Measurements from ENCODE around the gene SCARB1. TPM values are rescaled to one million over a fixed set of nuclear protein-coding genes. Genes with fewer than 3 reads are reported as not detected.

The SCARB1 gene
- total and polyA plus RNA-seq, 5 donors from 2014 or later, result 0.52 to 1.2 (median 0.75) TPM

DNA sequence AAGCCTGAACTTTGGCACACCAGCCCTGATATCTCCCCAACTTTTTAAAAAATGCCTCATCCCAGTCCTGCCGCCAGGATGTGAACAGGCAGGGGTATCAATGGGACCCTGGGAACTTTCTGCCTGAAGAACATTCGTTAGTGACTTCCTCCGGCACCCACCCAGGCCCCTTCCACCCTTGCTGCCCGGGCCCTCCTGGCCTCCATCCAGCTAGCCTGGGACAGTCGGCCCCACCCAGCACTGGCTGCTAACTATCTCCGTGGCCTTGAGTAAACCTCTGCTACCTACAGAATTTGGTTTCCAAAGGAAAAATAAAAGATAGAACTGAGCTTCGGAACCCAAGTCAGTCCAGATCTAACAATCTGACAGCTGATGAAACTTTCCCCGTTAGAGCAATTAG lies 14.3 kb downstream of the SCARB1 start:
- no peak for ATAC-seq (ENCODE audit: low read depth in 2 of 2)
- peaks cover 0 to 3% (median 1%) of the 10 kb centered on the region in 4 donors for H3K4me1 Mint-ChIP-seq
- H3K36me3 ChIP-seq (ENCODE audit: control insufficient read depth, insufficient read depth, low read length), result no peaks in the 10 kb centered on the region
- H3K4me3 ChIP-seq (ENCODE audit: low read depth, low read length), result no peak overlapping the region
- H3K4me1 ChIP-seq (ENCODE audit: control insufficient read depth, insufficient read depth, low read length, poor library complexity, severe bottlenecking), result no peaks in the 10 kb centered on the region
- H3K4me3 Mint-ChIP-seq, result no peak overlapping the region
- H3K9me3 ChIP-seq (ENCODE audit: control insufficient read depth in 2 of 2, low read length in 2 of 2), result no peaks in the 10 kb centered on the region
- no peak overlapping the region for H3K27ac Mint-ChIP-seq
- no peaks in the 10 kb centered on the region for H3K27me3 ChIP-seq (ENCODE audit: control insufficient read depth, insufficient read depth, low read length)
- DNase-seq, result no peak
- H3K27ac ChIP-seq (ENCODE audit: insufficient read depth, low read length, poor library complexity, severe bottlenecking), result no peak overlapping the region
- H3K9me3 Mint-ChIP-seq, result peaks cover 0 to 1% (median 0%) of the 10 kb centered on the region in 7 donors
- H3K36me3 Mint-ChIP-seq, result no peaks in the 10 kb centered on the region
- peaks cover 4% of the 10 kb centered on the region for H3K27me3 Mint-ChIP-seq

DNA sequence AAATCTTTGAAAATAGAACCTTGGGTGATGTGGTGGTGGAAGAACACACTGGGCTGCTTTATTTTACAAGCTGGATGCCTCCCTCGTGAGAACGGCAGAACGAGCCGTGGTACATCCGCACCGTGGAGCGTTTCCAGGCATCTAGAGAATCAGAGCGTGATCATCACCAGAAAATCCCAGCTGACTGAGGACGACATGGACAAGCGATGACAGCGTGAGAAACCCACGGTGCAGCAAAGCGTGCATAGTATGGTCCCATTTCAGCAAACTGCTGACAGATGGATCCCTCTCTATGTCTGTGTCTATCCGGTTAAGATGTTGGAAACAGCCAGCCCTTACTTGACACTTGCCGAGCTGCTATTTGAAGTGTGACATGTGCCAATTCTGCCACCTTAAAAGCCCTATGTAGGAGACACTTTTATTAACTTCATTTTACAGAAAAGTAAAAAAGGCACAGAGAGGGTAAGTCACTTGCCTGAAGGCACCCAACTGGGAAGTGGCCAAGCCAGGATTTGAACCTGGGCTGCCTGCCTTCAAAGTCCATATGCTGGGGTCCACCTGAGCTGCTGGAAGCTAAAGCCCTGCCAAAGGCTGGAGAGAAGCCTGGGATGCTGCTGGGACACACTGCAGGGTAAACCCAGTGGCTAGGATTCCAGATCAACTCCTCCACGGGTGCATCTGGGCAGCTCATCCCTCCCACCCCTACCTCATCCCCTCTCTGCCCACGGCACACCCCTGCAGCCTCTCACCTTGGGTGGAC lies 14.9 kb downstream of the SCARB1 start:
- H3K27ac Mint-ChIP-seq, result no peak overlapping the region
- no peak overlapping the region for H3K4me3 Mint-ChIP-seq
- no peaks in the 10 kb centered on the region for H3K36me3 Mint-ChIP-seq

DNA sequence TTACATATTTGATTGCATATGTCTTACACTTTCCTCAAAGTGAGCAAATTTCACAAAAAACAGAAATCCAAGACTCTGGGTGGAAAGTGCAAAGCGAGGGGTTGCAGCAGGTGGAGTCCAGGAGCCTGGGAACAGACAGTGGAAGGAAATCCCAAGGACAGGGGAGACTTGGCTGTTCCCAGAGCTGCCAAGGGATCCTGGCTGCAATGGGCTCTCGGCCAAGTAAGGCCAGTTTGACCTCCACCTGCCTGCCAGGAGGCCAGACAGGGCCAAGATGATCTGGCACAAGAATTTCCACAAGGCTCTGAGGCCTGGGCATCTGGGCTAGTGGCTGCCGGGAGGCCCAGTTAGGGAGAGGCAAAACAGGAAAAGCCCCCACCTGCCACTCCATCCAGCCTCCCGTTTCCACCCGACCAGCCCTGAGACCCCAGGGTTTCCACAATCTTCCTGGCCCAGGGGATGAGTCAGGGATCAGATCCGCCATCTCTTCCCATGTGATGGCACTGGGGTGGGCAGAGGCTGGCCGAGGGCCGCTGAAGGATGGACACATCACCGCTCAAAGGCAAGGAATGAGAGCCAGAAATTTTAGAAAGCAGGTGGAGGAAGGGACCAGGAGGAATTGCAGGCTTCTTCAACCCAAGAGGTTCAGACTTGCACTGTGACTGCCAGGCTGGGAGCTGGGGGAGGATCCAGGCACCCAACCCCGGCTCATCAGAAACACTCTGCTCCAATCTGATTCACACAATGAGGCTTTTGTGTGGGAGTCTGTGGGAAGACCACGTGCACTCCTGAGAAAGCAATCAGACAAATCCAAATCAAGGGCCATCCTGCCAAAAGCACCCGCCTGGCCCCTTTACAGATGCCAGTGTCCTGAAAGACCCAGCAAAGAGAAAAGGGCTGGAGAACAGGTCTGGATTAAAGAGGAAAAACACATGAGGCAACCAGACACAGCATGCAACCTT lies 16.3 kb downstream of the SCARB1 start:
- H3K4me1 Mint-ChIP-seq, result peaks cover 0 to 3% (median 1%) of the 10 kb centered on the region in 4 donors
- Histone ChIP-seq H3K9me3 (ENCODE audit: control insufficient read depth in 2 of 2, low read length in 2 of 2) (no peaks in the 10 kb centered on the region), H3K4me3 (ENCODE audit: low read depth, low read length) (no peak overlapping the region), H3K4me1 (ENCODE audit: control insufficient read depth, insufficient read depth, low read length, poor library complexity, severe bottlenecking) (no peaks in the 10 kb centered on the region), H3K27me3 (ENCODE audit: control insufficient read depth, insufficient read depth, low read length) (no peaks in the 10 kb centered on the region), H3K36me3 (ENCODE audit: control insufficient read depth, insufficient read depth, low read length) (no peaks in the 10 kb centered on the region), H3K27ac (ENCODE audit: insufficient read depth, low read length, poor library complexity, severe bottlenecking) (no peak overlapping the region)
- no peaks in the 10 kb centered on the region for H3K9me3 Mint-ChIP-seq
- DNase-seq (no peak), ATAC-seq (ENCODE audit: low read depth in 2 of 2) (peak in 1 of 2 donors; percentile 8)
- peaks cover 4% of the 10 kb centered on the region for H3K27me3 Mint-ChIP-seq
- no peak overlapping the region for H3K4me3 Mint-ChIP-seq
- no peaks in the 10 kb centered on the region for H3K36me3 Mint-ChIP-seq
- no peak overlapping the region for H3K27ac Mint-ChIP-seq

More for the DNA sequence above, 14.9 kb downstream of the SCARB1 start:
- peaks cover 0 to 1% (median 0%) of the 10 kb centered on the region in 7 donors for H3K9me3 Mint-ChIP-seq
- H3K4me1 Mint-ChIP-seq, result peaks cover 0 to 3% (median 1%) of the 10 kb centered on the region in 4 donors
- ATAC-seq (ENCODE audit: low read depth in 2 of 2) (no peak), DNase-seq (no peak)
- no peaks in the 10 kb centered on the region for H3K27me3 ChIP-seq (ENCODE audit: control insufficient read depth, insufficient read depth, low read length)
- no peak overlapping the region for H3K27ac ChIP-seq (ENCODE audit: insufficient read depth, low read length, poor library complexity, severe bottlenecking)
- no peaks in the 10 kb centered on the region for H3K4me1 ChIP-seq (ENCODE audit: control insufficient read depth, insufficient read depth, low read length, poor library complexity, severe bottlenecking)
- H3K4me3 ChIP-seq (ENCODE audit: low read depth, low read length), result no peak overlapping the region
- no peaks in the 10 kb centered on the region for H3K9me3 ChIP-seq (ENCODE audit: control insufficient read depth in 2 of 2, low read length in 2 of 2)
- peaks cover 4% of the 10 kb centered on the region for H3K27me3 Mint-ChIP-seq
- no peaks in the 10 kb centered on the region for H3K36me3 ChIP-seq (ENCODE audit: control insufficient read depth, insufficient read depth, low read length)

DNA sequence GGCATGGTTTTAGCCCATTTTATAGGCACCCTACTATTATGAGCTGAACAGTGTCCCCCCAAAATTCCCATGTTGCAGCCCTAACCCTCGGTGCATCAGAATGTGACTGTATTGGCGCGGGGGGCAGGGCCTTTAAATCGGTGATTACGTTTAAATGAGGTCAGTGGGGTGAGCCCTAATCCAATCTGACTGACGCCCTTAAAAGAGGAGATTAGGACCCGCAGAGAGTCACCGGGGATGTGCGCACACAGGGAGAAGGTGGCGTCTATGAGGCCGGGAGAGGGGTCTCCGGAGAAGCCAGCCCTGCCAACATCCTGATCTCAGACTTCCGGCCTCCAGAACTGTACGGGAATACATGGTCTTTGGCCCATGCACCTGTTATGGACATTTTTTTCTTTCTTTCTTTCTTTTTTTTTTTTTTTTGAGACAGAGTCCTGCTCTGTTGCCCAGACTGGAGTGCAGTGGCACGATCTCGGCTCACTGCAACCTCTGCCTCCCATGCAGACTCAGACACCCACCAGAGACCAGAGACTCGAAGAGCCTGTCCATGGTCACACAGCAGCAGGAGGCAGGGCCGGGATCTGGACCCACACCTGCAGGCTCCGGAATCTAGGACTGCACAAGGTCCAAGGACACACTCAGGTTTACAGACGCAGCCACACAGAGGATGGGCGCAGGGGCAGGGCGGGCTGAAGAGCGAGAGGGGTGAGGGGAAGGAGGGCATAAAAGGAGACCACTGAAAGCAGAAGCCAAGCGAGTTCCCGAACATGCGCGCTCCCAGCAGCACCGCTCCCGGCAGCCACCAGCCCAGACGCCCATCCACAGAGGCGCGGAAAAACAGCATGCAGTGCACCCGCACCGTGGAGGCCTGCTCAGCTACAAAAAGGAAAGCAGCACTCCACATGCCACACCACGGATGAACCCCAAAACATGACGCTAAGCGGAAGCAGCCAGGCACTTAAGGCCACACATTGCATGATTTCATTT lies 19.0 kb downstream of the SCARB1 start:
- no peaks in the 10 kb centered on the region for H3K36me3 ChIP-seq (ENCODE audit: control insufficient read depth, insufficient read depth, low read length)
- H3K27me3 ChIP-seq (ENCODE audit: control insufficient read depth, insufficient read depth, low read length), result no peaks in the 10 kb centered on the region
- ATAC-seq (ENCODE audit: low read depth in 2 of 2) (no peak), DNase-seq (no peak)
- no peak overlapping the region for H3K27ac ChIP-seq (ENCODE audit: insufficient read depth, low read length, poor library complexity, severe bottlenecking)
- Mint-ChIP-seq H3K4me3 (no peak overlapping the region), H3K27me3 (peaks cover 4% of the 10 kb centered on the region), H3K27ac (no peak overlapping the region), H3K36me3 (no peaks in the 10 kb centered on the region), H3K9me3 (no peaks in the 10 kb centered on the region), H3K4me1 (peaks cover 0 to 2% (median 0%) of the 10 kb centered on the region in 4 donors)
- H3K9me3 ChIP-seq (ENCODE audit: control insufficient read depth in 2 of 2, low read length in 2 of 2), result no peaks in the 10 kb centered on the region
- no peak overlapping the region for H3K4me3 ChIP-seq (ENCODE audit: low read depth, low read length)
- H3K4me1 ChIP-seq (ENCODE audit: control insufficient read depth, insufficient read depth, low read length, poor library complexity, severe bottlenecking), result no peaks in the 10 kb centered on the region

DNA sequence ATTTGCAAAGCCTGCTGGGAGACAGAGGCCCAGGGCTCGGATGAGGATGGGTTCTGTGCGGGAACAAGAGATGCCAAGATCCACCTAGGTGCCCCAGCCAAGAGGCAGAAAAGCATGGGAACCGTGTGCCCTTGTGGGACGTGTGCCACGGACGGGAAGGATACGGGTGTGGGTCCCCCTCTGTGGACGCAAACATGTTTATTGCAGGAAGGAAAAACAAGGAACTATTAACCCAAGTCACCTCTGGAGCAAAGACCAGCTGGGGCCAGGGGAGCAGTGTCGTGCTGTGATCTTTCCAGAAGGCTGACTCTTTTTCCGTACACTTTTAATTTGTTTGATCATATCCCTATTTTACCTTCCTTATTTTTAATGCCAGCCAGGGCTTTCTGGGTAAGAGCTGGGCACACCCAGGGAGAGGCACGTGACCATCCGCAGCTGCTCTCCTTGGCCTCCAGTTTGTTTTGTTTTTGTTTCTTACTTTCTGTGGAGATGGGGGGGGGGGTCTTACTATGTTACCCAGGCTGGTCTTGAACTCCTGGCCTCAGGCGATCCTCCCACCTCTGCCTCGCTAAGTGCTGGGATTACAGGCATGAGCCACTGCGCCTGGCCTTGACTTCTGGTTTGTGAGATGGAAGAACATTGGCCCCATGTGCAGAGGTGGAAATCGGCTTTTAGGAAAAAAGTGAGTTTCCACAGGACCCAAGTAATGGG lies 20.7 kb downstream of the SCARB1 start:
- Mint-ChIP-seq H3K4me3 (no peak overlapping the region), H3K4me1 (peaks cover 0 to 2% (median 0%) of the 10 kb centered on the region in 4 donors), H3K36me3 (no peaks in the 10 kb centered on the region), H3K27ac (no peak overlapping the region), H3K27me3 (peaks cover 7% of the 10 kb centered on the region), H3K9me3 (no peaks in the 10 kb centered on the region)
- Histone ChIP-seq H3K4me3 (ENCODE audit: low read depth, low read length) (no peak overlapping the region), H3K9me3 (ENCODE audit: control insufficient read depth in 2 of 2, low read length in 2 of 2) (no peaks in the 10 kb centered on the region), H3K27me3 (ENCODE audit: control insufficient read depth, insufficient read depth, low read length) (no peaks in the 10 kb centered on the region), H3K4me1 (ENCODE audit: control insufficient read depth, insufficient read depth, low read length, poor library complexity, severe bottlenecking) (no peaks in the 10 kb centered on the region), H3K36me3 (ENCODE audit: control insufficient read depth, insufficient read depth, low read length) (no peaks in the 10 kb centered on the region), H3K27ac (ENCODE audit: insufficient read depth, low read length, poor library complexity, severe bottlenecking) (no peak overlapping the region)
- DNase-seq, result no peak
- no peak for ATAC-seq (ENCODE audit: low read depth in 2 of 2)

DNA sequence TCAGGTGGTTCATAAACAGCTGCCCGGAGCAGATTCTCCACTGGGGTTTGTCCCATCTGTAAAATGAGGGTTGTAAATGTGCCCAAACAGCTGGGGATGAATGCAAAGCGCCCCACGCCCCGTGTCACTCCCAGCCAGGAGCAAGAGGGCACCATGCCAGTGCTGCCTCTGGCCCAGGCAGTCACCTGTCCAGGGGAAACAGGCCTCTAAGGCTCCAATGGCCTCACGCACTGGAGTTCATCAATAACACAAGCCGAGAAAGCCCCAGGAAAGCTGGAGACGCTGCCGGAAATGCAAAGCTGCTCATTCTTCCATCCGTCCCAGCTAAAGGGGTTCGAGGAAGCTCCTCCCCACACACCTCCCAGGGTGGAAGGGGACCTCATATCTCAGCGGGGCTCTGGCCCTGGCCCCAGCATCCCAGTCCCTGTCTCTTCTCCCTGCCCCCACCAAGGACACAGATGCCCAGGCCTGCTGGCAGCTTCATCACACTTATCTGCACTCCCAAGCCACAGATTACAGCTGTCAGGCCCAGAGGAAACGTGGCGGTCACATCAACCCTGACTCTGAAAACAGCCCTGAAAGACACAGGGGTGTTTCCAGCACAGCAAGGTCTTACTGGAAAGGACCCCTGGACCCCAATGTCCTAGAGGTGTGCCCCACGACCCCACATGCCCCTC lies 21.5 kb downstream of the SCARB1 start:
- ATAC-seq (ENCODE audit: low read depth in 2 of 2), result no peak
- peaks cover 7% of the 10 kb centered on the region for H3K27me3 Mint-ChIP-seq
- Histone ChIP-seq H3K4me1 (ENCODE audit: control insufficient read depth, insufficient read depth, low read length, poor library complexity, severe bottlenecking) (no peaks in the 10 kb centered on the region), H3K36me3 (ENCODE audit: control insufficient read depth, insufficient read depth, low read length) (no peaks in the 10 kb centered on the region), H3K27me3 (ENCODE audit: control insufficient read depth, insufficient read depth, low read length) (no peaks in the 10 kb centered on the region), H3K27ac (ENCODE audit: insufficient read depth, low read length, poor library complexity, severe bottlenecking) (no peak overlapping the region), H3K4me3 (ENCODE audit: low read depth, low read length) (no peak overlapping the region), H3K9me3 (ENCODE audit: control insufficient read depth in 2 of 2, low read length in 2 of 2) (no peaks in the 10 kb centered on the region)
- no peaks in the 10 kb centered on the region for H3K9me3 Mint-ChIP-seq
- no peak for DNase-seq
- H3K4me1 Mint-ChIP-seq, result peaks cover 0 to 2% (median 0%) of the 10 kb centered on the region in 4 donors
- H3K36me3 Mint-ChIP-seq, result no peaks in the 10 kb centered on the region
- H3K27ac Mint-ChIP-seq, result peak overlapping the region in 1 of 3 donors; percentile 75
- H3K4me3 Mint-ChIP-seq, result no peak overlapping the region
